ENCODE data around the gene CWF19L2.

DNA sequence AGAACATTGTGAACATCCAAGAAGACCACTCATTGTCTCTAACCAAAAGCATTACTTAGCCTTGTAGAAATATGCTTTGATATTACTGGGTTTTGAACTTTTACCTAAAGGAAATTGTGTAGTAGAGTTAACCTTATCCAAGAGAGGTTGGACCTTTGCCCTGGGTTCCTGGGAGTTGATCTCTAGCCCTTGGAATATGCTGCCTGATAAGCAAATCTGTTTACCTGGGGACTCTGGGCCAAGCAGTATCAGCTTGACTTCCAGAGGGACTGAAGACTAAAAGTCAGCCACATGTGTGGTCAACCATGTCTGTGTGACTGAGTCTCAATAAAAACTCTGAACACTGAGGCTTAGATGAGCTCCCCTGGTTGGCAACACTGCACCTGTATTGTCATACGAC, 44.1 kb upstream of the CWF19L2 start:
- TF ChIP-seq, protein P1, sequence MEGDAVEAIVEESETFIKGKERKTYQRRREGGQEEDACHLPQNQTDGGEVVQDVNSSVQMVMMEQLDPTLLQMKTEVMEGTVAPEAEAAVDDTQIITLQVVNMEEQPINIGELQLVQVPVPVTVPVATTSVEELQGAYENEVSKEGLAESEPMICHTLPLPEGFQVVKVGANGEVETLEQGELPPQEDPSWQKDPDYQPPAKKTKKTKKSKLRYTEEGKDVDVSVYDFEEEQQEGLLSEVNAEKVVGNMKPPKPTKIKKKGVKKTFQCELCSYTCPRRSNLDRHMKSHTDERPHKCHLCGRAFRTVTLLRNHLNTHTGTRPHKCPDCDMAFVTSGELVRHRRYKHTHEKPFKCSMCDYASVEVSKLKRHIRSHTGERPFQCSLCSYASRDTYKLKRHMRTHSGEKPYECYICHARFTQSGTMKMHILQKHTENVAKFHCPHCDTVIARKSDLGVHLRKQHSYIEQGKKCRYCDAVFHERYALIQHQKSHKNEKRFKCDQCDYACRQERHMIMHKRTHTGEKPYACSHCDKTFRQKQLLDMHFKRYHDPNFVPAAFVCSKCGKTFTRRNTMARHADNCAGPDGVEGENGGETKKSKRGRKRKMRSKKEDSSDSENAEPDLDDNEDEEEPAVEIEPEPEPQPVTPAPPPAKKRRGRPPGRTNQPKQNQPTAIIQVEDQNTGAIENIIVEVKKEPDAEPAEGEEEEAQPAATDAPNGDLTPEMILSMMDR (IDR thresholded peaks at IDR 0.05): no peak
- no peak for TF ChIP-seq POLR2AphosphoS5 (IDR thresholded peaks at IDR 0.05)

All from suprapubic skin (tissue), 3 donors.